Endothelial cell of umbilical vein (primary cell): ENCODE data around the gene HDAC9. TPM values are rescaled to one million over a fixed set of nuclear protein-coding genes. Genes with fewer than 3 reads are reported as not detected.

Source experiments
- BruUV-seq: library from RNA; stranded (reverse); fragments of 400-500 nt; replicated peaks from 2 replicates; lab custom pipeline; 2021; lab: Mats Ljungman, UMichigan
- CTCF ChIA-PET: fragments of 300-600, 350-600 bp; sonication (Branson Sonifier 250); formaldehyde crosslinking; loops from one replicate; lab custom pipeline; 2021; ENCODE audit warnings: antibody characterized with exemption, inconsistent platforms; lab: Charles Lee
- POLR2A ChIA-PET: fragments of 300-600, 350-600 bp; sonication (Branson Sonifier 250); formaldehyde crosslinking; loops from one replicate; lab custom pipeline; 2021; ENCODE audit warnings: antibody characterized with exemption, inconsistent platforms; lab: Charles Lee
- DNase-seq: peaks from one replicate; pipeline ENCODE4 v3.0.0-alpha.2; 2011; ENCODE audit warnings: low read depth, low spot score
- FAIRE-seq: peaks from 2 replicates; lab custom pipeline; 2011; peaks lifted over from hg19 to GRCh38; lab: Jason Lieb, UNC
- H2AFZ ChIP-seq: 2 replicates; pipeline ENCODE4 v1.6.0; 2012; ENCODE audit warnings: low read depth, low read length, control low read depth, inconsistent platforms
- H3K27ac ChIP-seq: 2 replicates; pipeline ENCODE4 v1.5.1; 2011; ENCODE audit warnings: low read depth, mild to moderate bottlenecking, control low read depth, low read length, moderate library complexity; ENCODE audit not compliant: insufficient read depth
- H3K27me3 ChIP-seq, 2 experiments: 2 replicates each; pipeline versions ENCODE4 v1.6.0 to v1.6.1; 2011; ENCODE audit warnings: low read length in 2 of 2, mixed read lengths in 1 of 2; ENCODE audit not compliant: control insufficient read depth in 2 of 2, insufficient read depth in 2 of 2
- H3K36me3 ChIP-seq, 2 experiments: 2 replicates in 1 of 2; 3 replicates in 1 of 2; pipeline ENCODE4 v1.5.1; 2011; ENCODE audit warnings: low read length in 2 of 2, mild to moderate bottlenecking in 1 of 2, moderate library complexity in 1 of 2; ENCODE audit not compliant: control insufficient read depth in 2 of 2, insufficient read depth in 2 of 2; ENCODE audit errors: extremely low read depth in 1 of 2
- H3K4me1 ChIP-seq: 3 replicates; pipeline ENCODE4 v1.5.1; 2011; ENCODE audit warnings: mild to moderate bottlenecking, low read length; ENCODE audit not compliant: control insufficient read depth, insufficient read depth; ENCODE audit errors: extremely low read depth
- H3K4me2 ChIP-seq: 2 replicates; pipeline ENCODE4 v1.6.1; 2011; ENCODE audit warnings: low read length, control low read depth, mixed read lengths; ENCODE audit not compliant: insufficient read depth
- H3K4me3 ChIP-seq, 3 experiments: fragments of 200-600 bp in 1 of 3; sonication (generic), shearing (Covaris generic) in 1 of 3; replicated peaks in 1 of 3; 2 replicates each; pipeline ENCODE4 v1.5.1; 2011 to 2016; ENCODE audit warnings: control low read depth in 3 of 3, low read length in 3 of 3, mild to moderate bottlenecking in 2 of 3, inconsistent platforms in 1 of 3, low read depth in 1 of 3, moderate library complexity in 1 of 3; ENCODE audit not compliant: insufficient read depth in 1 of 3
- H3K79me2 ChIP-seq: 2 replicates; pipeline ENCODE4 v1.6.0; 2012; ENCODE audit warnings: low read length, inconsistent platforms; ENCODE audit not compliant: control insufficient read depth, insufficient read depth
- H3K9ac ChIP-seq: replicated peaks from 2 replicates; pipeline ENCODE3; 2011; ENCODE audit warnings: low read length, control low read depth; ENCODE audit not compliant: insufficient read depth; ENCODE audit errors: extremely low read depth
- H3K9me1 ChIP-seq: replicated peaks from 3 replicates; pipeline ENCODE4 v1.6.0; 2011; ENCODE audit warnings: mild to moderate bottlenecking, low read length; ENCODE audit not compliant: control insufficient read depth, insufficient read depth; ENCODE audit errors: extremely low read depth
- H3K9me3 ChIP-seq: replicated peaks from 2 replicates; pipeline ENCODE4 v1.5.1; 2012; ENCODE audit warnings: low read length, inconsistent platforms; ENCODE audit not compliant: control insufficient read depth, insufficient read depth
- H4K20me1 ChIP-seq: replicated peaks from 2 replicates; pipeline ENCODE3; 2011; ENCODE audit warnings: mild to moderate bottlenecking, low read length; ENCODE audit not compliant: control insufficient read depth, insufficient read depth; ENCODE audit errors: extremely low read depth
- EZH2 ChIP-seq: IDR thresholded peaks from 2 replicates; pipeline ENCODE4 v1.6.1; 2012; ENCODE audit warnings: borderline replicate concordance, low read depth, mild to moderate bottlenecking, moderate library complexity, low read length, inconsistent platforms; ENCODE audit not compliant: severe bottlenecking
- FOS ChIP-seq: IDR thresholded peaks from 2 replicates; pipeline ENCODE4 v1.6.1; 2011; ENCODE audit warnings: mild to moderate bottlenecking, low read length, moderate library complexity, borderline replicate concordance; ENCODE audit not compliant: insufficient read depth
- GATA2 ChIP-seq: IDR thresholded peaks from 2 replicates; pipeline ENCODE4 v1.7.0; 2011; ENCODE audit warnings: low read depth, mild to moderate bottlenecking, moderate library complexity, mixed read lengths, low read length; ENCODE audit not compliant: insufficient read length, insufficient read depth
- JUN ChIP-seq: IDR thresholded peaks from 2 replicates; pipeline ENCODE4 v1.6.1; 2011; ENCODE audit warnings: borderline replicate concordance, low read depth; ENCODE audit not compliant: insufficient read length, insufficient read depth
- MYC ChIP-seq: IDR thresholded peaks from one replicate; pipeline ENCODE4 v1.6.1; 2011; ENCODE audit warnings: mild to moderate bottlenecking, low read depth, low read length
- POLR2A ChIP-seq: IDR thresholded peaks from 2 replicates; pipeline ENCODE4 v1.6.1; 2012; ENCODE audit warnings: low read depth, mild to moderate bottlenecking, control low read depth, low read length
- POLR2AphosphoS5 ChIP-seq: IDR thresholded peaks from 2 replicates; pipeline ENCODE4 v1.6.1; 2012; ENCODE audit warnings: low read depth, mild to moderate bottlenecking, control low read depth, low read length, moderate library complexity; ENCODE audit not compliant: insufficient read depth
- dilution Hi-C: fragments of 300-500 bp; cut with MboI; formaldehyde crosslinking; loops from one replicate; pipeline ENCODE4 v1.15.0; 2019; ENCODE audit warnings: low sequenced_read_pairs; ENCODE audit not compliant: extremely low pct_ligation_motif_present
- intact Hi-C: fragments of 100-400 bp; cut with micrococcal nuclease; formaldehyde crosslinking; loops from one replicate; pipeline ENCODE4 v1.10.0; 2022
- polyA plus RNA-seq, 4 experiments: library from polyadenylated mRNA; depleted of rRNA in 3 of 4; stranded (reverse) in 3 of 4; unstranded in 1 of 4; fragments of >200 nt; gene quantifications; 2 replicates each; pipeline versions ENCODE4 v1.2.1 to v1.2.3, GENCODE V29; 2011 to 2012; ENCODE audit warnings: missing spikeins in 1 of 4
- total RNA-seq: library from RNA; stranded (reverse); gene quantifications from 2 replicates; pipeline ENCODE4 v1.2.3, GENCODE V29; 2021
- TF ChIP-seq, protein P1 (sequence below): IDR thresholded peaks from 2 replicates; pipeline ENCODE4 v1.6.1; 2011; ENCODE audit not compliant: insufficient read depth, insufficient read length
- TF ChIP-seq, protein P2 (sequence below), 2 donors: IDR thresholded peaks; 1 replicate in 1 of 2; 2 replicates in 1 of 2; pipeline ENCODE4 v1.5.1; 2011; ENCODE audit warnings: low read length in 2 of 2, mild to moderate bottlenecking in 2 of 2, moderate library complexity in 2 of 2, control low read depth in 1 of 2, inconsistent platforms in 1 of 2, low read depth in 1 of 2; ENCODE audit not compliant: insufficient read depth in 1 of 2; ENCODE audit errors: extremely low read depth in 1 of 2

HDAC9 gene
- total and polyA plus RNA-seq, 2 donors (not counting 3 experiments of a cell fraction or from before 2014, with no cell fraction given), result 1.8 to 11.6 TPM

DNA sequence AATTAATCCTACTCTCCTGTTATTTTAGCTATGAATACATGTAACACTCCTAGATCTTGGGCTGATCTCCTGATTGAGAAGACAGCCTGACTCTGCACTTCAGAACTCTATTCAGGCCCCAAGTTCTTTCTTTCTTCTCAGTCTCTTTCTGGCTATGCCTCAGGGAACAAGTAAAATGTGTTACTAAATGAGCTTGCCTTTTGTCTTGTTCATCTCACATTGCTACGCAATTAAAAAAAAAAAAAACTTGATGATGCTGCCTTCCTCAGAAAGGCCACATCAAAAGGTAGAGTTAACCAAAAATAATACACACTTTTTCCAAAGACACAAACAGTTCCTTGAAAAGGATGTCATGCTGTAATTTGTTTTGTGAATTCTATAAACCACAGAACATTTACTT lies 363.8 kb downstream of the HDAC9 start:
- Histone ChIP-seq H3K4me2 (no peak overlapping the region), H3K9me3 (no peaks in the 10 kb centered on the region), H3K4me3 (no peak overlapping the region), H3K36me3 (no peaks in the 10 kb centered on the region), H3K9ac (no peak overlapping the region), H3K27me3 (no peaks in the 10 kb centered on the region), H4K20me1 (no peaks in the 10 kb centered on the region), H3K27ac (no peak overlapping the region), H3K9me1 (no peaks in the 10 kb centered on the region), H3K79me2 (no peaks in the 10 kb centered on the region), H3K4me1 (no peaks in the 10 kb centered on the region), H2AFZ (no peak overlapping the region)
- DNase-seq (no peak), FAIRE-seq (no peak)
- intact Hi-C loops (no loop called here), dilution Hi-C loops (no loop called here)
- TF ChIP-seq JUN (no peak), POLR2A (no peak), FOS (no peak), EZH2 (no peak), MYC (no peak), POLR2AphosphoS5 (no peak), GATA2 (no peak)
- TF ChIP-seq, protein P1, sequence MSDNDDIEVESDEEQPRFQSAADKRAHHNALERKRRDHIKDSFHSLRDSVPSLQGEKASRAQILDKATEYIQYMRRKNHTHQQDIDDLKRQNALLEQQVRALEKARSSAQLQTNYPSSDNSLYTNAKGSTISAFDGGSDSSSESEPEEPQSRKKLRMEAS, result no peak
- TF ChIP-seq, protein P2, sequence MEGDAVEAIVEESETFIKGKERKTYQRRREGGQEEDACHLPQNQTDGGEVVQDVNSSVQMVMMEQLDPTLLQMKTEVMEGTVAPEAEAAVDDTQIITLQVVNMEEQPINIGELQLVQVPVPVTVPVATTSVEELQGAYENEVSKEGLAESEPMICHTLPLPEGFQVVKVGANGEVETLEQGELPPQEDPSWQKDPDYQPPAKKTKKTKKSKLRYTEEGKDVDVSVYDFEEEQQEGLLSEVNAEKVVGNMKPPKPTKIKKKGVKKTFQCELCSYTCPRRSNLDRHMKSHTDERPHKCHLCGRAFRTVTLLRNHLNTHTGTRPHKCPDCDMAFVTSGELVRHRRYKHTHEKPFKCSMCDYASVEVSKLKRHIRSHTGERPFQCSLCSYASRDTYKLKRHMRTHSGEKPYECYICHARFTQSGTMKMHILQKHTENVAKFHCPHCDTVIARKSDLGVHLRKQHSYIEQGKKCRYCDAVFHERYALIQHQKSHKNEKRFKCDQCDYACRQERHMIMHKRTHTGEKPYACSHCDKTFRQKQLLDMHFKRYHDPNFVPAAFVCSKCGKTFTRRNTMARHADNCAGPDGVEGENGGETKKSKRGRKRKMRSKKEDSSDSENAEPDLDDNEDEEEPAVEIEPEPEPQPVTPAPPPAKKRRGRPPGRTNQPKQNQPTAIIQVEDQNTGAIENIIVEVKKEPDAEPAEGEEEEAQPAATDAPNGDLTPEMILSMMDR (IDR thresholded peaks at IDR 0.05; ENCODE audit: extremely low read depth in 1 of 2, insufficient read depth in 1 of 2, low read depth in 1 of 2, low read length in 2 of 2), result no peak
- POLR2A ChIA-PET, result no interaction called here
- no TSS peak for BruUV-seq
- CTCF ChIA-PET, result no interaction called here
